CD4-positive, alpha-beta T cell treated with Interferon alpha-2 for 1 hour (primary cell): ENCODE measurements around the gene ZFHX2.

ENCODE experiments used
- DNase-seq, 2 donors: peaks; one replicate each; pipeline ENCODE4 v3.0.0-alpha.2; 2020 to 2022

The ZFHX2 gene

GRCh38 chr14:23513818-23514643 is 37.5 kb downstream of the ZFHX2 start:
- DNase-seq, result no peak

- no peak for DNase-seq
Measured at GRCh38 chr14:23513005-23513817, 38.4 kb downstream of the ZFHX2 start.

GRCh38 chr14:23512156-23512555 is 39.4 kb downstream of the ZFHX2 start:
- DNase-seq, result no peak

- no peak for DNase-seq
Measured at GRCh38 chr14:23494223-23494622, 57.3 kb downstream of the ZFHX2 start.

GRCh38 chr14:23492618-23493272 is 58.8 kb downstream of the ZFHX2 start:
- DNase-seq, result no peak

- no peak for DNase-seq
Measured at GRCh38 chr14:23487216-23487615, 64.3 kb downstream of the ZFHX2 start.

- DNase-seq, result no peak
Measured at GRCh38 chr14:23486036-23486435, 65.5 kb downstream of the ZFHX2 start.

GRCh38 chr14:23485326-23485725 is 66.2 kb downstream of the ZFHX2 start:
- no peak for DNase-seq

- DNase-seq, result no peak
Measured at GRCh38 chr14:23483236-23483854, 68.2 kb downstream of the ZFHX2 start.

GRCh38 chr14:23482823-23483148 is 68.8 kb downstream of the ZFHX2 start:
- no peak for DNase-seq

GRCh38 chr14:23481979-23482822 is 69.4 kb downstream of the ZFHX2 start:
- no peak for DNase-seq

- DNase-seq, result no peak
Measured at GRCh38 chr14:23481362-23481970, 70.1 kb downstream of the ZFHX2 start.

- DNase-seq, result peak; percentile 65 to 83
Measured at GRCh38 chr14:23478109-23478759, 73.3 kb downstream of the ZFHX2 start.

- DNase-seq, result no peak
Measured at GRCh38 chr14:23470947-23471346, 80.6 kb downstream of the ZFHX2 start.
